Liver (tissue), 9 donors: ENCODE results near the gene COL9A1. TPM values are rescaled to one million over a fixed set of nuclear protein-coding genes. Genes with fewer than 3 reads are reported as not detected.

Source experiments
- DNase-seq: peaks from one replicate; pipeline ENCODE4 v3.0.0-alpha.2; 2017; ENCODE audit warnings: low spot score
- H3K27ac ChIP-seq, 2 donors: one replicate each; pipeline ENCODE4 v1.7.0; 2013; ENCODE audit warnings: inconsistent platforms in 2 of 2, low read length in 2 of 2, control low read depth in 1 of 2, low read depth in 1 of 2, mild to moderate bottlenecking in 1 of 2
- H3K27me3 ChIP-seq, 4 donors: one replicate each; pipeline versions ENCODE4 v1.6.1 to v1.7.0; 2013; ENCODE audit warnings: low read length in 3 of 4, inconsistent platforms in 1 of 4, mild to moderate bottlenecking in 1 of 4, moderate library complexity in 1 of 4; ENCODE audit not compliant: control insufficient read depth in 4 of 4, insufficient read depth in 4 of 4
- H3K36me3 ChIP-seq, 4 donors: one replicate each; pipeline versions ENCODE4 v1.6.1 to v1.7.0; 2013; ENCODE audit warnings: low read length in 3 of 4, mild to moderate bottlenecking in 3 of 4, low read depth in 1 of 4, moderate library complexity in 1 of 4; ENCODE audit not compliant: control insufficient read depth in 4 of 4, insufficient read depth in 3 of 4
- H3K4me1 ChIP-seq, 4 donors: one replicate each; pipeline versions ENCODE4 v1.6.1 to v1.7.0; 2013; ENCODE audit warnings: low read length in 3 of 4, mild to moderate bottlenecking in 3 of 4, moderate library complexity in 1 of 4; ENCODE audit not compliant: control insufficient read depth in 4 of 4, insufficient read depth in 4 of 4
- H3K4me3 ChIP-seq, 3 donors: one replicate each; pipeline versions ENCODE4 v1.6.1 to v1.7.0; 2013; ENCODE audit warnings: low read length in 3 of 3, control low read depth in 1 of 3, low read depth in 1 of 3, mild to moderate bottlenecking in 1 of 3
- H3K9ac ChIP-seq, 2 donors: one replicate each; pipeline ENCODE4 v1.7.0; 2013; ENCODE audit warnings: low read length in 2 of 2, mild to moderate bottlenecking in 2 of 2, moderate library complexity in 2 of 2, control low read depth in 1 of 2, low read depth in 1 of 2
- H3K9me3 ChIP-seq, 4 donors: one replicate each; pipeline versions ENCODE4 v1.6.1 to v1.7.0; 2013; ENCODE audit warnings: low read length in 3 of 4; ENCODE audit not compliant: control insufficient read depth in 4 of 4
- ATF3 ChIP-seq: IDR thresholded peaks from 2 replicates; pipeline ENCODE4 v1.6.1; 2016; ENCODE audit warnings: antibody characterized with exemption
- EGR1 ChIP-seq, 2 donors: IDR thresholded peaks; 2 replicates each; pipeline ENCODE4 v1.6.1; 2016 to 2018; ENCODE audit warnings: antibody characterized with exemption in 2 of 2, low read depth in 2 of 2
- FOXA1 ChIP-seq: IDR thresholded peaks from 2 replicates; pipeline ENCODE4 v1.6.1; 2016; ENCODE audit warnings: antibody characterized with exemption
- FOXA2 ChIP-seq: IDR thresholded peaks from 2 replicates; pipeline ENCODE4 v1.6.1; 2016; ENCODE audit warnings: antibody characterized with exemption
- GABPA ChIP-seq, 2 donors: IDR thresholded peaks in 1 of 2; conservative IDR thresholded peaks in 1 of 2; 2 replicates each; pipeline ENCODE4 v1.6.1; 2016; ENCODE audit warnings: antibody characterized with exemption in 2 of 2, mild to moderate bottlenecking in 1 of 2, moderate library complexity in 1 of 2
- HNF4A ChIP-seq, 2 donors: conservative IDR thresholded peaks; 2 replicates each; pipeline ENCODE4 v1.6.1; 2016; ENCODE audit warnings: antibody characterized with exemption in 2 of 2, mild to moderate bottlenecking in 2 of 2
- HNF4G ChIP-seq: IDR thresholded peaks from 2 replicates; pipeline ENCODE4 v1.6.1; 2016; ENCODE audit warnings: antibody characterized with exemption
- JUND ChIP-seq, 2 donors: IDR thresholded peaks; 2 replicates each; pipeline ENCODE4 v1.6.1; 2016; ENCODE audit warnings: antibody characterized with exemption in 2 of 2
- NR2F2 ChIP-seq: IDR thresholded peaks from 2 replicates; pipeline ENCODE4 v1.6.1; 2016; ENCODE audit warnings: antibody characterized with exemption
- RAD21 ChIP-seq, 2 donors: IDR thresholded peaks; 2 replicates each; pipeline ENCODE4 v1.6.1; 2016; ENCODE audit warnings: antibody characterized with exemption in 2 of 2, mild to moderate bottlenecking in 2 of 2
- REST ChIP-seq: IDR thresholded peaks from 2 replicates; pipeline ENCODE4 v1.6.1; 2016; ENCODE audit warnings: antibody characterized with exemption, mild to moderate bottlenecking
- RXRA ChIP-seq, 2 donors: IDR thresholded peaks; 2 replicates each; pipeline ENCODE4 v1.6.1; 2017 to 2018; ENCODE audit warnings: antibody characterized with exemption in 2 of 2, mild to moderate bottlenecking in 1 of 2
- SP1 ChIP-seq: IDR thresholded peaks from 2 replicates; pipeline ENCODE4 v1.6.1; 2018; ENCODE audit warnings: antibody characterized with exemption, mild to moderate bottlenecking
- TAF1 ChIP-seq: conservative IDR thresholded peaks from 2 replicates; pipeline ENCODE4 v1.6.1; 2016; ENCODE audit warnings: antibody characterized with exemption, mild to moderate bottlenecking
- YY1 ChIP-seq: IDR thresholded peaks from 2 replicates; pipeline ENCODE4 v1.6.1; 2016; ENCODE audit warnings: antibody characterized with exemption, mild to moderate bottlenecking
- ZBTB33 ChIP-seq: IDR thresholded peaks from 2 replicates; pipeline ENCODE4 v1.6.1; 2016; ENCODE audit warnings: antibody characterized with exemption
- whole genome bisulfite sequencing: extraction: QIAGEN DNeasy Blood & Tissue Kit; methylation state at CpG from one replicate; pipeline ENCODE4 v1.1.7; 2013; 5-methylcytosine and 5-hydroxymethylcytosine counted together
- polyA plus RNA-seq, 2 donors: library from polyadenylated mRNA; stranded (reverse) in 1 of 2; unstranded in 1 of 2; fragments of 200-250 nt in 1 of 2; fragments of >200 nt in 1 of 2; fragmentation: Nextera tagmentation in 1 of 2; extraction: Ambion mirVana in 1 of 2; gene quantifications; one replicate each; pipeline versions ENCODE4 v1.2.1 to v1.2.3, GENCODE V29; 2013 to 2015
- total RNA-seq, 2 donors: library from RNA; depleted of rRNA; stranded (reverse); fragments of >200 nt; gene quantifications; one replicate each; pipeline ENCODE4 v1.2.3, GENCODE V29; 2014
- TF ChIP-seq, protein P1 (sequence below): fragments of 150-350 bp; IDR thresholded peaks from 2 replicates; pipeline ENCODE4 v1.5.1; 2017; ENCODE audit warnings: improper control_type of control experiment, low read depth, low read length; ENCODE audit not compliant: missing input control
- TF ChIP-seq, protein P2 (sequence below): IDR thresholded peaks from 2 replicates; pipeline ENCODE4 v1.6.1; 2016; ENCODE audit warnings: antibody characterized with exemption
- donor health status: healthy.
- donor health status: healthy.
- donor health status: healthy.
- donor health status: healthy.
- donor health status: healthy.

The COL9A1 gene
- total and polyA plus RNA-seq, 4 donors: 0.01 to 1.4 TPM; not detected in 2

DNA sequence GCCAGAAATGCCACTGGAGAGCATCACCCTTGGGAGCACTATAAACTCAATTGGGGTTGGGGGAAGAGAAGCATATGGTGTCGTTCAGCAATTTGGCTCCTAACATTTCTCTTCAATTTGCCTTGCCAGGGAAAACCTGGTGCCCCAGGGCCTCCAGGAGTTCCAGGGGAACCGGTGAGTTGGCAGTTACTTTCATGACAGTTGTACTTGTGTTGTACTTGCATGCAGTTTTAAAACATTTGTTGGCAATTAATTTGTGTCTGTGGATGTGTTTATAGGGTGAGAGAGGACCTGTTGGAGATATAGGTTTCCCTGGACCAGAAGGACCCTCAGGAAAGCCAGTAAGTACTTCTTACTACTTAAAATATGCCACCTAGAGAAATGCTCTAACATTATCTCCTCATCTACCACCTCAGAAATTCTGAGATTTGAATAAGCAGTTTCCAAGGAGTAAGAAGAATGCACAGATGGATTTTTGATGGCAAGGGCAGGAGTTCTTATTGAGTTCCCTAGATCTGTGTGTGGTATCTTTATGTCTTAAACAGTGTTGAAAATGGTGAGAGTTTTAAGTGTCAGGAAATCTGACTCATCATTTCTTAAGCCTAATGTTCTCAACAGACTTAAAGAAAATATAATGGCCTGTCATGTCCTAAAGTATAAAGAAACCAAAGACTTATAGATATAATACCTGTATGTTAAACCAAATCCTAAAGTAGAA lies 122.5 kb downstream of the COL9A1 start:
- Histone ChIP-seq H3K36me3 (no peaks in the 10 kb centered on the region), H3K9ac (no peak overlapping the region), H3K4me1 (no peaks in the 10 kb centered on the region), H3K4me3 (no peak overlapping the region), H3K9me3 (peaks cover 0 to 3% (median under 1%) of the 10 kb centered on the region in 4 donors), H3K27ac (no peak overlapping the region), H3K27me3 (no peaks in the 10 kb centered on the region)
- TF ChIP-seq FOXA1 (no peak), TAF1 (no peak)
- DNase-seq: no peak
- 88% methylated on average over 2 of the region's 2 CpGs for WGBS

DNA sequence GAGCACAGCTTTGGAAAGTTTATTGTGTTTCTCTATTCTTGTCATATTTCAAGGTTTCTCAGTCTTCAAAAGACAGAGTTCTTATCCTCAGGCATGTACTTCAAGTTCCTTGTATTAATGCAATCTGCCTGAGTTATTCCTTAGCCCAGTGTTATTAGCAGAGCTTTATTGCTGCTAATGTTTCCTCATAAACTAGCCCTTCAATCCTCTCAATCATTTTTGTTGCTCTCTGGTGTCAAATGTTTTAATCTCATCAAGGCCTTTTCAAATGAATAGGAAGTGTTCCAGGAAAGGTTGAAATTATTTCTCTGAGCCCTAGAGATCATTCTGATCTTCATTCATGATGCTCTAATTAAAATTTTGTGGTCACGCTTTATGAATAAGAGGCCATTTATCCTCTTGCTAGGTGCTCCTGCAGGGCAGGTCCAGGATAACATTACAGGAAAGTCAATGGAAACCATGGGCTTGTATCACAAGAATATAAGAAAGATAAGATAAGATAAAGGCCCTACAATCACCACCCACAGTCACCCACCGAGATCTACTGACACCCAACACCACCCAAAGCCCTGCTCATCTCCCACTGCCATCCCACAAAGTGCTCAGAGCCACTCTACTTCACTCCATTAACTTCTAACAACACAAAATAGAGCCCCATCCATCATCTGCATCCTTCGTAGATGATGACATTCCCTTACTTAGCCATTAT lies 125.9 kb downstream of the COL9A1 start:
- H3K9me3 ChIP-seq: peaks cover 0 to 3% (median under 1%) of the 10 kb centered on the region in 4 donors
- 70% methylated on average over 3 of the region's 3 CpGs for WGBS
- no peak overlapping the region for H3K4me3 ChIP-seq
- H3K9ac ChIP-seq: no peak overlapping the region
- no peaks in the 10 kb centered on the region for H3K27me3 ChIP-seq
- DNase-seq: no peak
- H3K27ac ChIP-seq: no peak overlapping the region
- no peaks in the 10 kb centered on the region for H3K4me1 ChIP-seq
- no peaks in the 10 kb centered on the region for H3K36me3 ChIP-seq
- TF ChIP-seq, protein P1, sequence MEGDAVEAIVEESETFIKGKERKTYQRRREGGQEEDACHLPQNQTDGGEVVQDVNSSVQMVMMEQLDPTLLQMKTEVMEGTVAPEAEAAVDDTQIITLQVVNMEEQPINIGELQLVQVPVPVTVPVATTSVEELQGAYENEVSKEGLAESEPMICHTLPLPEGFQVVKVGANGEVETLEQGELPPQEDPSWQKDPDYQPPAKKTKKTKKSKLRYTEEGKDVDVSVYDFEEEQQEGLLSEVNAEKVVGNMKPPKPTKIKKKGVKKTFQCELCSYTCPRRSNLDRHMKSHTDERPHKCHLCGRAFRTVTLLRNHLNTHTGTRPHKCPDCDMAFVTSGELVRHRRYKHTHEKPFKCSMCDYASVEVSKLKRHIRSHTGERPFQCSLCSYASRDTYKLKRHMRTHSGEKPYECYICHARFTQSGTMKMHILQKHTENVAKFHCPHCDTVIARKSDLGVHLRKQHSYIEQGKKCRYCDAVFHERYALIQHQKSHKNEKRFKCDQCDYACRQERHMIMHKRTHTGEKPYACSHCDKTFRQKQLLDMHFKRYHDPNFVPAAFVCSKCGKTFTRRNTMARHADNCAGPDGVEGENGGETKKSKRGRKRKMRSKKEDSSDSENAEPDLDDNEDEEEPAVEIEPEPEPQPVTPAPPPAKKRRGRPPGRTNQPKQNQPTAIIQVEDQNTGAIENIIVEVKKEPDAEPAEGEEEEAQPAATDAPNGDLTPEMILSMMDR: no peak
- no peak for TF ChIP-seq JUND (IDR thresholded peaks at IDR 0.05)
- no peak for TF ChIP-seq EGR1 (IDR thresholded peaks at IDR 0.05; ENCODE audit: low read depth in 2 of 2)
- no peak for TF ChIP-seq SP1
- TF ChIP-seq, protein P2, sequence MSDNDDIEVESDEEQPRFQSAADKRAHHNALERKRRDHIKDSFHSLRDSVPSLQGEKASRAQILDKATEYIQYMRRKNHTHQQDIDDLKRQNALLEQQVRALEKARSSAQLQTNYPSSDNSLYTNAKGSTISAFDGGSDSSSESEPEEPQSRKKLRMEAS: no peak
- no peak for TF ChIP-seq ATF3
- no peak for TF ChIP-seq FOXA2
- no peak for TF ChIP-seq GABPA (IDR thresholded peaks at IDR 0.05 in 1 of 2, conservative IDR thresholded peaks at IDR 0.05 in 1 of 2)
- TF ChIP-seq HNF4G: no peak
- no peak for TF ChIP-seq ZBTB33
- TF ChIP-seq YY1: no peak
- TF ChIP-seq TAF1: no peak
- TF ChIP-seq NR2F2: no peak
- TF ChIP-seq RAD21 (IDR thresholded peaks at IDR 0.05): no peak
- TF ChIP-seq RXRA (IDR thresholded peaks at IDR 0.05): no peak
- TF ChIP-seq FOXA1: no peak
- TF ChIP-seq HNF4A (conservative IDR thresholded peaks at IDR 0.05): no peak
- no peak for TF ChIP-seq REST
